H1 (cell line): Measurements from ENCODE around the gene TUBA3D. TPM values are rescaled to one million over a fixed set of nuclear protein-coding genes. Genes with fewer than 3 reads are reported as not detected.
"Not testable (repeated sequence)": the region's sequence is repeated elsewhere in the genome, so short reads cannot be mapped to it uniquely, and the experiment has no call there.

Source experiments
- CTCF ChIA-PET: fragments of 300-600 bp; sonication (Branson Sonifier 250); formaldehyde crosslinking; loops from one replicate; lab custom pipeline; 2021; ENCODE audit not compliant: partially characterized antibody; lab: Charles Lee
- POLR2A ChIA-PET: fragments of 300-600 bp; sonication (Branson Sonifier 250); formaldehyde crosslinking; loops from one replicate; lab custom pipeline; 2021; ENCODE audit warnings: inconsistent platforms; ENCODE audit not compliant: partially characterized antibody; lab: Charles Lee
- DNase-seq, 2 experiments: peaks; one replicate each; pipeline versions ENCODE4 v3.0.0 to v3.0.0-alpha.2; 2010 to 2022; ENCODE audit warnings: low spot score in 2 of 2, low read depth in 1 of 2, mixed read lengths in 1 of 2
- FAIRE-seq: peaks from 2 replicates; lab custom pipeline; 2011; peaks lifted over from hg19 to GRCh38; lab: Jason Lieb, UNC
- H2AFZ ChIP-seq: 2 replicates; pipeline ENCODE4 v1.8.1; 2012; ENCODE audit warnings: low read length, inconsistent platforms
- H2AK5ac ChIP-seq: 2 replicates; pipeline ENCODE4 v1.6.1; 2013; ENCODE audit warnings: low read depth, low read length
- H2BK120ac ChIP-seq: replicated peaks from 2 replicates; pipeline ENCODE3; 2013; ENCODE audit warnings: low read depth, low read length, inconsistent platforms
- H2BK12ac ChIP-seq: 2 replicates; pipeline ENCODE4 v1.6.1; 2013; ENCODE audit warnings: low read depth, low read length
- H2BK15ac ChIP-seq: 2 replicates; pipeline ENCODE4 v1.6.1; 2013; ENCODE audit warnings: low read length
- H2BK20ac ChIP-seq: 2 replicates; pipeline ENCODE4 v1.6.1; 2013; ENCODE audit warnings: low read length
- H2BK5ac ChIP-seq: 2 replicates; pipeline ENCODE4 v1.6.1; 2013; ENCODE audit warnings: low read depth, low read length
- H3K14ac ChIP-seq: 2 replicates; pipeline ENCODE4 v1.6.1; 2013; ENCODE audit warnings: inconsistent platforms; ENCODE audit not compliant: insufficient read length
- H3K18ac ChIP-seq: 2 replicates; pipeline ENCODE4 v1.6.1; 2013; ENCODE audit warnings: low read length; ENCODE audit errors: extremely low read depth
- H3K23ac ChIP-seq: 2 replicates; pipeline ENCODE4 v1.6.1; 2013; ENCODE audit warnings: inconsistent platforms; ENCODE audit not compliant: insufficient read length
- H3K23me2 ChIP-seq: 2 replicates; pipeline ENCODE4 v1.6.1; 2013; ENCODE audit warnings: low read depth, low read length
- H3K27ac ChIP-seq: 2 replicates; pipeline ENCODE4 v1.6.1; 2011; ENCODE audit warnings: low read depth, low read length, inconsistent platforms
- H3K27me3 ChIP-seq, 4 experiments: replicated peaks in 1 of 4; 1 replicate in 1 of 4; 2 replicates in 3 of 4; pipeline versions ENCODE4 v1.6.1 to v1.8.1; 2011 to 2013; ENCODE audit warnings: low read length in 3 of 4, mild to moderate bottlenecking in 3 of 4, inconsistent platforms in 2 of 4, mixed read lengths in 2 of 4, moderate library complexity in 1 of 4; ENCODE audit not compliant: control insufficient read depth in 3 of 4, insufficient read depth in 3 of 4; ENCODE audit errors: extremely low read depth in 1 of 4
- H3K36me3 ChIP-seq, 4 experiments: 2 replicates each; pipeline versions ENCODE4 v1.6.1 to v1.8.1; 2011 to 2013; ENCODE audit warnings: mild to moderate bottlenecking in 4 of 4, low read length in 3 of 4, moderate library complexity in 2 of 4, control low read depth in 1 of 4, inconsistent platforms in 1 of 4; ENCODE audit not compliant: insufficient read depth in 4 of 4, control insufficient read depth in 2 of 4
- H3K4ac ChIP-seq: replicated peaks from 2 replicates; pipeline ENCODE3; 2013; ENCODE audit warnings: low read length, low read depth, mixed read lengths, inconsistent platforms; ENCODE audit not compliant: insufficient read length
- H3K4me1 ChIP-seq, 4 experiments: replicated peaks in 1 of 4; 1 replicate in 1 of 4; 2 replicates in 3 of 4; pipeline versions ENCODE4 v1.6.1 to v1.8.1; 2011 to 2013; ENCODE audit warnings: low read length in 3 of 4, inconsistent platforms in 2 of 4, mixed read lengths in 1 of 4; ENCODE audit not compliant: insufficient read depth in 4 of 4, control insufficient read depth in 3 of 4
- H3K4me2 ChIP-seq, 2 experiments: 2 replicates each; pipeline versions ENCODE4 v1.6.1 to v1.8.1; 2011 to 2013; ENCODE audit warnings: low read depth in 2 of 2, low read length in 2 of 2, control low read depth in 1 of 2, inconsistent platforms in 1 of 2, mild to moderate bottlenecking in 1 of 2; ENCODE audit not compliant: insufficient read depth in 1 of 2
- H3K4me3 ChIP-seq, 4 experiments: fragments of 200-600, 300-600 bp in 1 of 4; sonication (generic), shearing (Covaris generic), sonication (Bioruptor Twin) in 1 of 4; 2 replicates each; pipeline versions ENCODE4 v1.5.1 to v1.8.1; 2011 to 2016; ENCODE audit warnings: low read length in 4 of 4, low read depth in 3 of 4, control low read depth in 2 of 4, inconsistent platforms in 2 of 4, mild to moderate bottlenecking in 2 of 4, mixed read lengths in 1 of 4, moderate library complexity in 1 of 4; ENCODE audit not compliant: insufficient read depth in 2 of 4; ENCODE audit errors: extremely low read depth in 1 of 4
- H3K56ac ChIP-seq: replicated peaks from 2 replicates; pipeline ENCODE3; 2013; ENCODE audit warnings: low read depth, mild to moderate bottlenecking, mixed read lengths, low read length, inconsistent platforms; ENCODE audit not compliant: insufficient read length
- H3K79me1 ChIP-seq: 2 replicates; pipeline ENCODE4 v1.6.1; 2013; ENCODE audit warnings: low read depth, low read length, control low read depth
- H3K79me2 ChIP-seq, 2 experiments: 2 replicates each; pipeline versions ENCODE4 v1.6.1 to v1.8.1; 2012 to 2013; ENCODE audit warnings: low read length in 2 of 2, mild to moderate bottlenecking in 2 of 2, inconsistent platforms in 1 of 2; ENCODE audit not compliant: insufficient read depth in 2 of 2, control insufficient read depth in 1 of 2
- H3K9ac ChIP-seq, 4 experiments: replicated peaks in 1 of 4; 1 replicate in 1 of 4; 2 replicates in 3 of 4; pipeline versions ENCODE4 v1.6.1 to v1.8.1; 2011 to 2013; ENCODE audit warnings: low read depth in 3 of 4, low read length in 3 of 4, control low read depth in 2 of 4, mild to moderate bottlenecking in 2 of 4, moderate library complexity in 2 of 4, inconsistent platforms in 1 of 4; ENCODE audit errors: extremely low read depth in 1 of 4
- H3K9me3 ChIP-seq, 2 experiments: 2 replicates each; pipeline versions ENCODE4 v1.6.1 to v1.8.1; 2012 to 2013; ENCODE audit warnings: mild to moderate bottlenecking in 2 of 2, moderate library complexity in 2 of 2, control low read depth in 1 of 2, inconsistent platforms in 1 of 2, low read depth in 1 of 2, low read length in 1 of 2, mixed read lengths in 1 of 2; ENCODE audit not compliant: insufficient read depth in 2 of 2
- H4K20me1 ChIP-seq, 2 experiments: replicated peaks in 1 of 2; 2 replicates each; pipeline versions ENCODE3 to v1.8.1; 2011 to 2013; ENCODE audit warnings: inconsistent platforms in 2 of 2, low read length in 2 of 2, mild to moderate bottlenecking in 1 of 2; ENCODE audit not compliant: insufficient read depth in 2 of 2, control insufficient read depth in 1 of 2
- H4K5ac ChIP-seq: 2 replicates; pipeline ENCODE4 v1.6.1; 2013; ENCODE audit warnings: low read length, low read depth, mixed read lengths, inconsistent platforms; ENCODE audit not compliant: insufficient read length
- H4K8ac ChIP-seq: 2 replicates; pipeline ENCODE4 v1.8.0; 2013; ENCODE audit warnings: mild to moderate bottlenecking, moderate library complexity, low read length, inconsistent platforms; ENCODE audit not compliant: insufficient read depth; ENCODE audit errors: extremely low read depth
- H4K91ac ChIP-seq: replicated peaks from 2 replicates; pipeline ENCODE3; 2013; ENCODE audit warnings: low read length, mixed read lengths, inconsistent platforms; ENCODE audit not compliant: insufficient read length
- ASH2L ChIP-seq: fragments of 200-600, 300-600 bp; sonication (generic); IDR thresholded peaks from one replicate; pipeline ENCODE4 v1.7.1; 2017; ENCODE audit warnings: low read length
- WGBS, 2 experiments: shearing (Covaris generic) in 1 of 2; methylation state at CpG; one replicate each; pipeline versions ENCODE4 v1.1.6 to v1.1.7; 2013 to 2015; ENCODE audit warnings: low lambda C conversion rate in 2 of 2, mixed read lengths in 2 of 2, inconsistent platforms in 1 of 2, low coverage in 1 of 2, missing lambda C conversion rate in 1 of 2; ENCODE audit not compliant: insufficient replicate concordance in 2 of 2, insufficient coverage in 1 of 2, insufficient read length in 1 of 2; ENCODE audit errors: extremely low coverage in 1 of 2, missing lambda C conversion rate in 1 of 2; 5-methylcytosine and 5-hydroxymethylcytosine counted together
- polyA plus RNA-seq, 7 experiments: library from polyadenylated mRNA; depleted of rRNA in 3 of 7; stranded (reverse) in 5 of 7; unstranded in 2 of 7; fragments of >200 nt in 5 of 7; fragments of 200-250 nt in 2 of 7; gene quantifications; 1 replicate in 5 of 7; 2 replicates in 1 of 7; 4 replicates in 1 of 7; pipeline versions ENCODE4 v1.2.1 to v1.2.3, GENCODE V29; 2011 to 2013; ENCODE audit warnings: missing spikeins in 2 of 7, mixed read lengths in 2 of 7
- total RNA-seq: library from RNA; stranded (reverse); fragmentation: NEBNext Ultra II Directional; extraction: Animal tissue kit (Norgen Biotek cat#: 25700); gene quantifications from 2 replicates; pipeline ENCODE4 v1.2.1, GENCODE V29; 2021

TUBA3D gene
- total and polyA plus RNA-seq, 2 of the 8 experiments (the other 6 are each of a cell fraction or from before 2014, with no cell fraction given), result 0.15 TPM; not detected in 1

DNA sequence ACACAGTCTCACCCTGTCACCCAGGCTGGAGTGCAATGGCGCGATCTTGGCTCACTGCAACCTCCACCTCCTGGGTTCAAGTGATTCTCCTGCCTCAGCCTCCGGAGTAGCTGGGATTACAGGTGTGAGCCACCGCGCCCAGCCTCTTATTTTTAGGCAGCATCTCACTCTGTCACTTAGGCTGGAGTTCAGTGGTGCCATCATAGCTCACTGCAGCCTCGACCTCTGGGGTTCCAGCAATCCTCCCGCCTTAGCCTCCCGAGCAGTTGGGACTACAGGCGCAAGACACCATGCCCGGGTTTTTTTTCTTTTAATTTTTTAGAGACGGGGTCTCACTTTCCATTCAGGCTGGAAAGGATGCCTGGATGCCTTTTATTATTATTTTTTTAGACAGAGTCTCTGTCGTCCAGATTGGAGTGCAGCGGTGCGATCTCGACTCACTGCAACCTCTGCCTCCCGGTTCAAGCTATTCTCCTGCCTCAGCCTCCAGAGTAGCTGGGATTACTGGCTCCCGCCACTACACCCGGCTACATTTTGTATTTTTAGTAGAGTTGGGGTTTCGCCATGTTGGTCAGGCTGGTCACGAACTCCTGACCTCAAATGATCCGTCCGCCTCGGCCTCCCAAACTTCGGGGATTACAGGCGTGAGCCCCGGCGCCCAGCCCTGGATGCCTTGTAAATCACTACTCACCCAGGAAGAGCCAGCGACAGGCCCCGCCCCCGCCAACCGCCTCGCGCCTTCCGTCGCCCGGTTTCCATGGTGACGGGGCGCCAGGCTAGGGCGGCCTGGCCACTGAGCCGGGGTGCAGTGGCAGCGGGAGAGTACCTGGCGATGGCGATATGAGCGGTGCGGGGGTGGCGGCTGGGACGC is 51.4 kb downstream of the TUBA3D start, which contains the start of gene CCDC74A:
CCDC74A (plus strand) TSS at position 758 of the 871 bp plus-strand sequence; CDS start at position 841, 83 bp downstream.
- H3K79me2 ChIP-seq, H3K27me3 ChIP-seq, CTCF ChIA-PET, H3K23me2 ChIP-seq, H2BK12ac ChIP-seq, H4K8ac ChIP-seq, H2AK5ac ChIP-seq, H3K4ac ChIP-seq, H2BK120ac ChIP-seq, H4K5ac ChIP-seq, H3K27ac ChIP-seq, H2BK15ac ChIP-seq, FAIRE-seq, H3K23ac ChIP-seq, H3K56ac ChIP-seq, POLR2A ChIA-PET, H3K9me3 ChIP-seq, H4K20me1 ChIP-seq, H3K4me1 ChIP-seq, H3K18ac ChIP-seq, H3K79me1 ChIP-seq, H2BK20ac ChIP-seq, H3K36me3 ChIP-seq, H4K91ac ChIP-seq, H3K14ac ChIP-seq, H2BK5ac ChIP-seq: not testable (repeated sequence)
- peak within 1 kb of the TSS; percentile 33 to 58 (median 41) for H3K4me3 ChIP-seq
- H3K9ac ChIP-seq, result peak within 1 kb of the TSS in 1 of 4 experiments; percentile 44; a peak in 1 of 7 replicates
- H3K4me2 ChIP-seq, result peak within 1 kb of the TSS; percentile 67 to 78
- peak in 1 of 2 experiments; percentile 80 for DNase-seq
- peak within 1 kb of the TSS; percentile 44; the same call in 1 of the 2 replicates for H2AFZ ChIP-seq
- WGBS, 2 experiments, result 34% methylated on average over 41 of the region's 47 CpGs; no CpG with 5 or more reads in 1 of the 2 experiments
- TF ChIP-seq ASH2L, result peak; percentile 17
